OCI-LY1 (cell line): ENCODE measurements around the gene CCT7.

Source experiments
- H2AFZ ChIP-seq: fragments of 200-600 bp; sonication (generic), shearing (Covaris generic); 2 replicates; pipeline ENCODE4 v1.6.0; 2014; ENCODE audit warnings: antibody characterized with exemption, mild to moderate bottlenecking, low read length
- H3F3A ChIP-seq: fragments of 200-600 bp; sonication (generic), shearing (Covaris generic); 2 replicates; pipeline ENCODE4 v1.6.0; 2014; ENCODE audit warnings: mild to moderate bottlenecking, antibody characterized with exemption, low read length, moderate library complexity; ENCODE audit not compliant: insufficient read depth
- H3K27ac ChIP-seq: fragments of 200-600 bp; sonication (generic); 2 replicates; pipeline ENCODE4 v1.5.1; 2014; ENCODE audit warnings: low read length, mixed run types, mild to moderate bottlenecking, low read depth; ENCODE audit not compliant: poor library complexity, severe bottlenecking
- H3K27me3 ChIP-seq: fragments of 200-600 bp; sonication (generic); 2 replicates; pipeline ENCODE4 v1.6.0; 2014; ENCODE audit warnings: antibody characterized with exemption, mild to moderate bottlenecking, low read length, moderate library complexity; ENCODE audit not compliant: insufficient read depth
- H3K36me3 ChIP-seq: fragments of 200-600 bp; sonication (generic); 2 replicates; pipeline ENCODE4 v1.6.1; 2014; ENCODE audit warnings: mild to moderate bottlenecking, antibody characterized with exemption, low read length, moderate library complexity, mixed read lengths; ENCODE audit not compliant: insufficient read depth
- H3K4me1 ChIP-seq: fragments of 200-600 bp; sonication (generic); 2 replicates; pipeline ENCODE4 v1.5.1; 2014; ENCODE audit warnings: mild to moderate bottlenecking, low read length, moderate library complexity; ENCODE audit not compliant: insufficient read depth, severe bottlenecking
- H3K4me2 ChIP-seq: fragments of 200-600 bp; sonication (generic), shearing (Covaris generic); 2 replicates; pipeline ENCODE4 v1.6.1; 2014; ENCODE audit warnings: low read length
- H3K4me3 ChIP-seq: fragments of 200-600 bp; sonication (generic); 2 replicates; pipeline ENCODE4 v1.5.1; 2014; ENCODE audit warnings: low read length, low read depth, mild to moderate bottlenecking, mixed read lengths; ENCODE audit not compliant: poor library complexity, severe bottlenecking
- H3K79me2 ChIP-seq: fragments of 200-600 bp; shearing (Covaris generic); 2 replicates; pipeline ENCODE4 v1.6.1; 2016; ENCODE audit warnings: mixed run types, low read length, mixed read lengths; ENCODE audit not compliant: insufficient read depth
- H3K9ac ChIP-seq: fragments of 200-600 bp; sonication (generic), shearing (Covaris generic); 2 replicates; pipeline ENCODE4 v1.6.1; 2014; ENCODE audit warnings: mild to moderate bottlenecking, low read length, mixed read lengths
- H3K9me2 ChIP-seq: fragments of 200-600 bp; sonication (generic), shearing (Covaris generic); 2 replicates; pipeline ENCODE4 v1.6.1; 2014; ENCODE audit warnings: low read depth, mild to moderate bottlenecking, low read length, mixed read lengths
- H3K9me3 ChIP-seq: fragments of 200-600 bp; shearing (Covaris generic); 2 replicates; pipeline ENCODE4 v1.6.1; 2014; ENCODE audit warnings: low read length, mixed read lengths
- H4K20me1 ChIP-seq: fragments of 200-600 bp; sonication (generic), shearing (Covaris generic); 2 replicates; pipeline ENCODE4 v1.6.0; 2016; ENCODE audit warnings: mild to moderate bottlenecking, low read length; ENCODE audit not compliant: insufficient read depth
- EZH2 ChIP-seq: fragments of 200-600 bp; sonication (generic), shearing (Covaris generic); IDR thresholded peaks from 2 replicates; pipeline ENCODE4 v1.8.0; 2017; ENCODE audit warnings: borderline replicate concordance, mixed run types, mild to moderate bottlenecking, antibody characterized with exemption, low read length, moderate library complexity, mixed read lengths
- TF ChIP-seq, protein P1 (sequence below): fragments of 200-600 bp; sonication (generic), shearing (Covaris generic); IDR thresholded peaks from 2 replicates; pipeline ENCODE4 v1.5.1; 2017; ENCODE audit warnings: mild to moderate bottlenecking, antibody characterized with exemption, low read length, moderate library complexity, mixed read lengths

CCT7 gene

GRCh38 chr2:73290049-73290839 lies 56.1 kb downstream of the CCT7 start:
- no peak overlapping the region for H3K4me2 ChIP-seq
- H3K4me3 ChIP-seq, result no peak overlapping the region
- no peaks in the 10 kb centered on the region for H3K36me3 ChIP-seq
- no peak overlapping the region for H3K9ac ChIP-seq
- no peak overlapping the region for H3K27ac ChIP-seq
- H3K9me3 ChIP-seq, result no peaks in the 10 kb centered on the region
- H3K27me3 ChIP-seq, result peaks cover 5% of the 10 kb centered on the region; the same call in 1 of the 2 replicates
- H3K4me1 ChIP-seq, result peaks cover 12% of the 10 kb centered on the region
- no peaks in the 10 kb centered on the region for H3F3A ChIP-seq
- H3K9me2 ChIP-seq, result no peaks in the 10 kb centered on the region
- H4K20me1 ChIP-seq, result no peaks in the 10 kb centered on the region
- TF ChIP-seq EZH2, result no peak
- TF ChIP-seq, protein P1, sequence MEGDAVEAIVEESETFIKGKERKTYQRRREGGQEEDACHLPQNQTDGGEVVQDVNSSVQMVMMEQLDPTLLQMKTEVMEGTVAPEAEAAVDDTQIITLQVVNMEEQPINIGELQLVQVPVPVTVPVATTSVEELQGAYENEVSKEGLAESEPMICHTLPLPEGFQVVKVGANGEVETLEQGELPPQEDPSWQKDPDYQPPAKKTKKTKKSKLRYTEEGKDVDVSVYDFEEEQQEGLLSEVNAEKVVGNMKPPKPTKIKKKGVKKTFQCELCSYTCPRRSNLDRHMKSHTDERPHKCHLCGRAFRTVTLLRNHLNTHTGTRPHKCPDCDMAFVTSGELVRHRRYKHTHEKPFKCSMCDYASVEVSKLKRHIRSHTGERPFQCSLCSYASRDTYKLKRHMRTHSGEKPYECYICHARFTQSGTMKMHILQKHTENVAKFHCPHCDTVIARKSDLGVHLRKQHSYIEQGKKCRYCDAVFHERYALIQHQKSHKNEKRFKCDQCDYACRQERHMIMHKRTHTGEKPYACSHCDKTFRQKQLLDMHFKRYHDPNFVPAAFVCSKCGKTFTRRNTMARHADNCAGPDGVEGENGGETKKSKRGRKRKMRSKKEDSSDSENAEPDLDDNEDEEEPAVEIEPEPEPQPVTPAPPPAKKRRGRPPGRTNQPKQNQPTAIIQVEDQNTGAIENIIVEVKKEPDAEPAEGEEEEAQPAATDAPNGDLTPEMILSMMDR, result peak; percentile 74
- H3K79me2 ChIP-seq, result no peaks in the 10 kb centered on the region
- no peak overlapping the region for H2AFZ ChIP-seq

- peaks cover 6% of the 10 kb centered on the region for H3K4me1 ChIP-seq
- H3K9ac ChIP-seq, result no peak overlapping the region
- no peak overlapping the region for H3K4me3 ChIP-seq
- no peaks in the 10 kb centered on the region for H3K9me2 ChIP-seq
- no peak for TF ChIP-seq EZH2
- TF ChIP-seq, protein P1, result no peak
- H3K27ac ChIP-seq, result no peak overlapping the region
- H3K79me2 ChIP-seq, result no peaks in the 10 kb centered on the region
- peaks cover 5% of the 10 kb centered on the region; the same call in 1 of the 2 replicates for H3K27me3 ChIP-seq
- no peaks in the 10 kb centered on the region for H3K36me3 ChIP-seq
- no peak overlapping the region for H2AFZ ChIP-seq
- H3F3A ChIP-seq, result no peaks in the 10 kb centered on the region
- H4K20me1 ChIP-seq, result no peaks in the 10 kb centered on the region
- no peaks in the 10 kb centered on the region for H3K9me3 ChIP-seq
- peak overlapping the region; percentile 20; the same call in 1 of the 2 replicates for H3K4me2 ChIP-seq
These were observed 57.0 kb downstream of the CCT7 start for GRCh38 chr2:73291093-73291460.

DNA sequence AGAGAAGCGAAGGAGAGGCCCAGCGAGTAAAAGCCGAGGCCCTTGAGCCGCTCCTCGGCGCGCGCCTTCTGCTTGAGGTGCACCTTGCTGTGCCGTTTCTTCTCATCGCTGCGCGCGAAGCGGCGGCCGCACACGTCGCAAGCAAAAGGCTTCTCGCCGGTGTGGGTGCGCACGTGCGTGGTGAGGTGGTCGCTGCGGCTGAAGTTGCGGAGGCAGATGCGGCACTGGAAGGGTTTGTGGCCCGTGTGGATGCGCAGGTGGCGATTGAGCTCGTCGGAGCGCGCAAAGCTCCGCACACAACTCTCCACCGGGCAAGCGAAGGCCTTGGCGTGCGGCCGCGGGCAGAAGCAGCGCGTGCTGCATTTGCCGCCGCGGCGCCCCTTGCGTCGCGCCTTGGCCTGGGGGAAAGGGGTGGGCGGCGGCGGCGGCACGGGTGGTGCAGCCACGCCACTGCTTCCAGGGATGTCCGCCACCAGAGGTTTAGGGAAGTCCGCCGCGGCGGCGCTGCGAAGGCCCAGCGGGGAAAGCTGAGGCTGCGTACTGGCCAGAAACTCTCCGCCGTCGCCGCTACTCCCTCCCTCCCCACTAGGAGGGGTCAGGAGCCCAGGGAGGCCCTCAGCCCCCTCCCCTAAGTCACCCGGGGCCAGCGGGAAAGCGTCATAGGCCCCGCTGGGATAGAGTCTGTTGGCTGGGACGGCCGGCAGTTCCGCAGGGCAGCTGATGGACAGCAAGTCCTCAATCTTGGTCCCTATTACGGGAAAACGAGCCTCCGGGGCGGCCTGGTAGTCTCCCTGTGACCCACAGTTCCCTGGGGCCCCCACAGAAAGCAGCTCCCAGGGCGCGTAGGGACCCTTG lies 57.6 kb downstream of the CCT7 start:
- Histone ChIP-seq H3F3A (no peaks in the 10 kb centered on the region), H4K20me1 (no peaks in the 10 kb centered on the region), H3K27me3 (peaks cover 5% of the 10 kb centered on the region; the same call in 1 of the 2 replicates), H3K9ac (no peak overlapping the region), H3K79me2 (no peaks in the 10 kb centered on the region), H3K9me3 (no peaks in the 10 kb centered on the region), H3K9me2 (no peaks in the 10 kb centered on the region), H3K4me3 (no peak overlapping the region), H3K4me1 (peaks cover 6% of the 10 kb centered on the region), H3K36me3 (no peaks in the 10 kb centered on the region), H3K27ac (no peak overlapping the region), H2AFZ (no peak overlapping the region), H3K4me2 (peak overlapping the region; percentile 20; the same call in 1 of the 2 replicates)
- TF ChIP-seq, protein P1, result no peak
- no peak for TF ChIP-seq EZH2
